Measurements from ENCODE around the gene RTF1.
"Not testable (repeated sequence)": the region's sequence is repeated elsewhere in the genome, so short reads cannot be mapped to it uniquely, and the experiment has no call there.

The RTF1 gene

DNA sequence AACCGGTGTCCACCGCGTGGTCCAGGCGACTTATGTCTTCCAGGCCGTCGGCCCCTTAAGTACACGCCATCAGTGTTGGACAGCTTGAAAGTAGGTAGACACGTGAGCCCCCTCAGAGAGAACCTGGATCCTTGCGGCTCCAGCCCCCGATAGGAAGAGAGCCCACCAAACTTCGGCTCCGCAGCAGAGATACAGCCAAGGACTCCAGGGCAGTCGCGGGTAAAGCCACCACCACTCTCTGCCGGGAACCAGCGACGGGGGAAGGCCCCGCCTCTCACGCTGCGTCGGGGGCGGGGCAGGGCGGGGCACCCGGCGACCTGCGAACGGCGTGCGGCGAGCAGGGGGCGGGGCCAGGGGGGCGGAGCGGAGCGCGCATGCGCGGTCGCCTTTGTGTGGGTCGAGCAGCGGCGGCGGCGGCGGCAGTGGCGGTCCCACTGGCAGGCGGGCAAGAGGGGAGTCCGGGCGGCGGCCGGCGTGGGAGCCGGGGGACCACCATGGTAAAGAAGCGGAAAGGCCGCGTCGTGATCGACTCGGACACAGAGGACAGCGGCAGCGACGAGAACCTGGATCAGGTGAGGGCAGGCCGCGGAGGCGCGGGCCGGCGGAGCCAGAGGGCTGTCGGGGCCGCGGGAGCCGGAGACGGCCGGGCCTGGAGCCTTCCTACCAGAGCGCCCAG lies at the start of gene RTF1:
RTF1 (plus strand) TSS at position 354 of the 676 bp plus-strand sequence; CDS start at position 375, 21 bp downstream.
- DNase-seq = peak; percentile 100

- no peak for DNase-seq
Measured at GRCh38 chr15:41367418-41367817, 49.5 kb upstream of the RTF1 start.

GRCh38 chr15:41377978-41378377 lies 38.9 kb upstream of the RTF1 start:
- no peak for DNase-seq

DNA sequence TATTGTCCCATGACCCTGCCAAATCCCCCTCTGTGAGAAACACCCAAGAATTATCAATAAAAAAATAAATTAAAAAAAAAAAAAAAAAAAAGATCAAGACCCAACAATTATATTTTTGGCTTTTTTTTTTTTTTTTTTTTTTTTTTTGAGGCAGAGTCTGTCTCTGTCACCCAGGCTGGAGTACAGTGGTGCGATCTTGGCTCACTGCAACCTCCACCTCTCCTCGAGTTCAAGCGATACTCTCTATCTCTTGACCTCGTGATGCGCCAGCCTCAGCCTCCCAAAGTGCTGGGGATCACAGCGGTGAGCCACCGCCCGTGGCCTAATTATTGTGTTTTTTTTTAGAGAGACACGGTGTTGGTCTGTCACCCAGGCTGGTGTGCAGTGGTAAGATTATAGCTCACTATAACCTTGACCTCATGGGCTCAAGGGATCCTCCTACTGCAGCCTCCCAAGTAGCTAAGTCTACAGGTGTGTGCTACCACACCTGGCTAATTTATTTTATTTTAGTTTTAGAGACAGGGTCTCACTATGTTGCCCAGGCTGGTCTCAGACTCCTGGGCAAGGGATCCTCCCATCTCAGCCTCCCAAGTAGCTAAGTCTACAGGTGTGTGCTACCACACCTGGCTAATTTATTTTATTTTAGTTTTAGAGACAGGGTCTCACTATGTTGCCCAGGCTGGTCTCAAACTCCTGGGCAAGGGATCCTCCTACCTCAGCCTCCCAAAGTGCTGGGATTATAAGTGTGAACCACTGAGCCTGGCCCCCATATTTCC lies 32.7 kb upstream of the RTF1 start:
- DNase-seq = not testable (repeated sequence)

- DNase-seq = no peak
Measured at GRCh38 chr15:41387646-41388045, 29.2 kb upstream of the RTF1 start.

DNA sequence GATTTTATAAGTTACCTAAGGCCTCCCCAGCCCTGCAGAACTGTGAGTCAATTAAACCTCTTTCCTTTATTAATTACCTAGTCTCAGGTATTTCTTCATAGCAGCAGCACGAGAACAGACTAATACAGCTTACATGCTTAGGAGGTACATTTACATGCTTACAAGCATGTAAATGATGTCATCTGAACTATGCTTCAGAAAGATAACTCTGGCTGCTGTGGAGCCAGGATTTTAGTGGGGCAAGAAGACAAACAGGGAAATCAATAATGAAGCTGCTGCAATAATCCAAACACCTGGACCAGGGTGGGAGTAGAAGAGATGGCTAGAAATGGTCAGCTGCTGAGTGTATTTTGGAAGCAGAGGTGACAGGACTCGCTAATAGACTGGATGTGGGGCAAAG lies 24.2 kb upstream of the RTF1 start:
- no peak for DNase-seq

DNA sequence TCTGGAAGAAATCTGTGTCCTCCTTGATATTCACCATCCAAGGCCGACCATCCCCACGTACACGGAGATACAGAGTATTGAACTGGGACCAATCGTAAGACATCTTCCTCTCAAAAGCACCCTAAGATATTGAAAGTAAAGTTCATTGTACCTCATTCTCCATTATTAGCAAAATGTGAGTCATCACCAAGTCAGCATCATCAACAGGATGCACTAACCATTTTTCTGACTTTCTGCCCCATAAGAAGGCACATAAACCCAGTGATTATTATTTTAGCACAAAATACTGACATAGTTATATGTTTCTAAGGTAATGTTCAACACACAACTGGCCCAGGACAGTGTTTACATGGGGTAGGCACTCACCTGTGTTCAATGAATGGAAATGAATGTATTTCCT lies 22.0 kb upstream of the RTF1 start:
- DNase-seq = no peak

- DNase-seq = no peak
Measured at GRCh38 chr15:41396111-41396510, 20.8 kb upstream of the RTF1 start.

GRCh38 chr15:41401904-41402267 lies 15.0 kb upstream of the RTF1 start:
- DNase-seq = no peak

DNA sequence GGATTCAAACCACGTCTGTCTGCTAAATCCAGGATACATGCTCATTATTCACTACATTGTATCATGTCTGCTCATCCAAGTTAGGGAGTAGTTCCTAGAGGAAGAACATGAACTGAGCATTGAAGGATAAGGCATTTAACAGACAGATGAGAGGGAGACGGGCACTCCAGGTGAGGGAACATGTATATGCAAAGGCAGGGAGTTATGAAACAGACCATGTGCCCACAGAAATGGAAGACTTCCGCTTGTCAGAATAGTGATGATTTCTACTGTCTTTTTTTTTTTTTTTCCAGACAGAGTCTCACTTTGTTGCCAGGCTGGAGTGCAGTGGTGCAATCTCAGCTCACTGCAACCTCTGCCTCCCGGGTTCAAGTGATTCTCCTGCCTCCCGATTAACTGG lies 9.6 kb upstream of the RTF1 start:
- no peak for DNase-seq

- DNase-seq = no peak
Measured at GRCh38 chr15:41408234-41408641, 8.7 kb upstream of the RTF1 start.

DNA sequence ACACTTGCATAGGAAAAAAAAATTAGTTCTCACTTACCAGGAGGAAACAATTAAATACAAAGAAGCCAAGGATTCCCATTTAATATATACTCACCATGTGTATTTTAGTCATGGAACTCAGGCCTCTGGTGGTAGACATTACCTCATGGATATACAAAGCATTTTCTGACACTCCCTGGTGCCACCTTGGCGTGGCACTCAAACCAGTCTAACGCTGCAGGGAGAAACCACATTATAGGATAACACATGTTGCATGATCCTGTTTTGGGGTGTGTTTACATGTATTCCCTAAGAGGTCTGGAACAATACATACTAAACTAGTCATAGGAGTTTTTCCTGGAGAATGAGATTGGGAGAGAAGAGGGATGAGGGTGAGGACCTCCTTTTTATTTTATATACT lies 5.9 kb upstream of the RTF1 start:
- no peak for DNase-seq

DNA sequence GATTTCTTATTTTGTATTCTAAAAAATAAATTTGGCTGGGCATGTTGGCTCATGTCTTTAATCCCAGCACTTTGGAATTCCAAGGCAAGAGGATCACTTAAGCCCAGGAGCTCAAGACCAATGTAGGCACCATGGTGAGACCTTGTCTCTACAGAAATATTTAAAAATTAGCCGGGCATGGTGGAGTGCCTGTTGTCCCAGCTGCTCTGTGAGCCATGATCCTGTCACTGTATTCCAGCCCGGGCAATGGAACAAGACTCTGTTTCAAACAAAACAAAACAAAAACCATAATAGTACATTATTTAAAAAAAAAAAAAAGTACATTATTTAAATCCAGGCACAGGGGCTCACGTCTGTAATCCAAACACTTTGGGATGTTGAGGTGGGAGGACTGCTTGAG lies 5.5 kb upstream of the RTF1 start:
- no peak for DNase-seq

GRCh38 chr15:41416128-41416741 lies 660 bp upstream of the RTF1 start:
- DNase-seq = no peak

DNA sequence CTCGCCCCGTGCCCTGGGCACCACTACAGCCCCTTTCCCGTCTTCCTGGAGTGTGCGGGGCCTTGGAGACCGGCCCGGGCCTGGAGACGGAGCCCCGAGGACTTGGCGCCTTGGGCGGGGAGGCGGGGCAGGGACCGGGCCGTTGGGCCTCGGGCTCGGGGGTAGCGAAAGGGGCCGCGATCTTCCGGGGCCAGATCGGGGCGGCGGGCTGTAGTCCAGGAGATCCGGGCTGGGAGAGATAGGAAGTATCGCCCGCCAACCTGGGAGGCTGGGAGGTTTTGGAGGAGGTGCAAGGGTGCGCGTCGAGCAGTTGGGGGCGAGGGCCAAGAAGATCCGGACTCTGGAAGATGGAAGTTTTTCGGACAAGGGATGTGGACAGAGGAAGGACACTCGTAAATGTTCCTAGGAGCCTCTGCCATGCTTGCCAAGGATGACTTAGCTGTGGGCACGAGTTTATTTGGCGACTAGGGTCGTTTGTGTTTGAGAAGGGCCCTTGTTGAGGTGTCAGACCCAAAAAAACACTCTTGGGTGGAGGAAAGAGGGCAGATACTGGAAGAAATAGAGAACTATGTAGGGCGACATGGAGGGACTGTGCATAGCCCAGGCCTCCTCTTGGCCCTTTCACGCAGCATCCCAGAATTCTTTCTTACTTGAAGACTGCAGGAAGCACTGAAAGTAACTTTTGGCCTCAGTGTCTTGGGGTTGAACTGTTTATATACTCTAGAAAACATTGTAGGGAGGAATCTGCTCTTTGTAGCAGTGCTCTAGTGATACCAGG lies 712 bp downstream of the RTF1 start:
- no peak for DNase-seq

- DNase-seq = no peak
Measured at GRCh38 chr15:41423979-41424659, 7.2 kb downstream of the RTF1 start.

DNA sequence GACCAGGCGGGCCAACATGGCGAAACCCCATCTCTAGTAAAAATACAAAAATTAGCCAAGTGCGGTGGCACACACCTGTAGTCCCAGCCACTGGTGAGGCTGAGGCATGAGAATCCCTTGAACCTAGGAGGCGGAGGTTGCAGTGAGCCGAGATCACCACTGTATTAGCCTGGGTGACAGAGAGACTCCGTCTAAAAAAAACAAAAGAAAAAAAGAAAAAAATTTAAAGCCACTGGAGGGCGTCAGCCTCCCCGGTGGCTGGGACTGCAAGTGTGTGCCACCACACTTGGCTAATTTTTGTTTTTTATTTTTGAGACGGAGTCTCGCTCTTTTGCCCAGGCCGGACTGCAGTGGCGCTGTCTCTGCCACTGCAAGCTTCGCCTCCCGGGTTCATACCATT lies 7.9 kb downstream of the RTF1 start:
- no peak for DNase-seq

- not testable (repeated sequence) for DNase-seq
Measured at GRCh38 chr15:41425907-41426306, 9.0 kb downstream of the RTF1 start.

DNA sequence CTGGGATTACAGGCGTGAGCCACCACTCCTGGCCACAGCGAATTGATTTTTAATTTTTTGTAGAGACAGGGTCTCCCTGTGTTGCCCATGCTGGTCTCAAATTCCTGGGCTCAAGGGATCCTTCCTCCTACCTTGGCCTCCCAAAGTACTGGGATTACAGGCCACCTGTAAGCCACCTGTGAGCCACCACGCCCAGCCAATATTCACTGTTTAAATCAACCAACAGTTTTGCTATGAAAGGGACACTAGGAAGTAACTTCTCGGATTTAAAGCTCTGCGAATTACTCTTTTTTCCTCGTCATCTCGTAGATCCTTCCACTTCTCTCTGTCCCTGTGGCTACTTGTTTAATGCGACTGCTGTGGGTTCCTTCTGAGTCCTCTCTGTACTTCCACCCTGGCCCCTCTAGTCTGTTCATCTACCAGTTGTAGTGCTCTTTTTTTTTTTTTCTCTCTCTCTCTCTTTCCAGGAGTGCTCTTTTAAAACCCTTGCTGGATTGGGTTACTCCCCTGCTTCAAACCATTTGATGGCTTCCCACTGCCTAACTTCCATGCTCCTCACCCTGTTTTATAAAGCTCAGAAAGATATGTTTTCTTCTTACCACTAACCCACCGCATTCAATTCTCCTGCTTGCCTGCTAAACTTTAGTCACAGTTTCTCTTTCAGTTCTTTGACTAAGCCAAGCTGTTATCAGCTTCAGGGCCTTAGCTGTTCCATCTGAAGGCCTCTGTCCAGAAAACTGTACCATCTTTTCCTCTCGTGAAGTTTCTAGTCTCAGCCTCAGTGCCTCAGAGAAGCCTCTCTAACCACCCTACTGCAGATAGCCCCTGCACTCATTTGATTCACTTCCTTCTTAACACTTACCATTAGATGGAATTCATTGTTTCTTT lies 12.4 kb downstream of the RTF1 start:
- DNase-seq = no peak

GRCh38 chr15:41435037-41435786 lies 18.3 kb downstream of the RTF1 start:
- no peak for DNase-seq

- no peak for DNase-seq
Measured at GRCh38 chr15:41437448-41437847, 20.6 kb downstream of the RTF1 start.
